GM21367 (cell line): ENCODE measurements around the gene KCNH3.

Experiments used
- ATAC-seq: cut with Tn5 transposase; IDR thresholded peaks from one replicate; pipeline ENCODE4 v1.9.1; 2021; ENCODE audit not compliant: unreplicated experiment

The KCNH3 gene

DNA sequence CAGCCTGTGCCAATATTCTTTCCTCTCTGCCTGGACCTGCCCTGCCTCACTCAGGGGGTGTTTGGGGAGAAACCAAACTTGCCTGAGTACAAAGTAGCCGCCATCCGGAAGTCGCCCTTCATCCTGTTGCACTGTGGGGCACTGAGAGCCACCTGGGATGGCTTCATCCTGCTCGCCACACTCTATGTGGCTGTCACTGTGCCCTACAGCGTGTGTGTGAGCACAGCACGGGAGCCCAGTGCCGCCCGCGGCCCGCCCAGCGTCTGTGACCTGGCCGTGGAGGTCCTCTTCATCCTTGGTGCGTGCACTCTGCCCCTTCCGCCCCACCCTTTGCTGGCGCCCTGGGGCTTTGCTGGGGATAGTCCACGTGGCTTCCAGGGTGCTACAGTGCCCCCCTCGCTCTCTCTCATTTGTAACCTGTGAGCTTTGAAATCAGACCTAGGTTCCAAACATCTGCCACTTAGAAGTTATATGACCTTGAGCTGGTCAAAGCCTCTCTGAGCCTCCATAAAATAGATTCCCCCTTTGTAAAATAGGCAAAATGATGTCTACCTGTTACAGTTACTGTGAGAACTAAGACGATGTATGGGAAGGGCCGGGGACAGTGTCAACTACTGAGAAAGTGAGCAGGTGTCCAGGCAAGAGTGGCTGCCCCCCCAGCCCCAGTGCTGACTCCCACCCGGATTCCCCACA lies 4.5 kb downstream of the KCNH3 start:
- no peak for ATAC-seq

DNA sequence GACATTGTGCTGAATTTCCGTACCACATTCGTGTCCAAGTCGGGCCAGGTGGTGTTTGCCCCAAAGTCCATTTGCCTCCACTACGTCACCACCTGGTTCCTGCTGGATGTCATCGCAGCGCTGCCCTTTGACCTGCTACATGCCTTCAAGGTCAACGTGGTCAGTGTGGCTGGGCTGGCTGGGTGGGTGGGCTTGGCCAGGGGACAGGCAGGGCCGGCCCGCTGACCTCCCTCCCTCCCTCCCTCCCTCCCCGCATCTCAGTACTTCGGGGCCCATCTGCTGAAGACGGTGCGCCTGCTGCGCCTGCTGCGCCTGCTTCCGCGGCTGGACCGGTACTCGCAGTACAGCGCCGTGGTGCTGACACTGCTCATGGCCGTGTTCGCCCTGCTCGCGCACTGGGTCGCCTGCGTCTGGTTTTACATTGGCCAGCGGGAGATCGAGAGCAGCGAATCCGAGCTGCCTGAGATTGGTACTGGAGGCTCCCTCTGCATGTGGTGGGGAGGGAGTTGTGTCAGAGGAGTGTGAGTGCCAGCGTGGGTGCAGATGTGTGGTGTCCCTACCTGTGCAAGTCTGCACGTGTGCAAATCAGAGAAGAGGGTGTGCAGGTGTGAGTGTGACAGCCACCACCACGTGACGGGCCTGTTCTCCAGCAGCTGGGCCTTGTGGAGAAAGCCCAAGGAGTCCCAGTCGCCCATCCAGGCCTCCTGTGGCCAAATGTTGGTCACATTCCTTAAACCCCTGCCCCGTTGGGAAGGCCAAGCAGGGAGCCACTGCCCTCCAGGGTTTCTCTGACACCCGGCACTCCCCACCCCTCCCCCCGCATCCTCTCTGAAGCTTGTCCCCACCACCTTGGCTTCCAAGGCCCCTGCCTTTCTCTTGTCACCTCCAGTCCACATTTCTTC lies 5.3 kb downstream of the KCNH3 start:
- no peak for ATAC-seq

DNA sequence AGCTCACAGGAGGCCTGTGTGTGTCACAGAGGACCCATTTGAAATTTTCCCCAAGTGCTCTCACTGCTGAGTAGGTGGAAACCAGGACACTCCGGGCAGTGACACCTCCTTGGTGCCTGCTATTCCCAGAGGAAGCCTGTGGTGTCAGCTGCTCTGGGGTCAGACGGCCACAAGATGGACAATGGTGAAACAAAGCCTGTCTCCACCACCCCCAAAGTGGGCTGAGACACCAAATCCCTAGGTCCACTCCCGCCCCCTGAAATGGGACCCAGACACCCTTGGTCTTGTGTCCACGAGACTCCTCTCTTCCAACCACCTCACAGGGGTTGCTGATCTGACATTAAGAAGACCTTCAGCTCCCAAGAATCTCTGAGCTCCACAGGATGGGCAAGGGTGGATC lies 7.0 kb downstream of the KCNH3 start:
- ATAC-seq, result no peak

DNA sequence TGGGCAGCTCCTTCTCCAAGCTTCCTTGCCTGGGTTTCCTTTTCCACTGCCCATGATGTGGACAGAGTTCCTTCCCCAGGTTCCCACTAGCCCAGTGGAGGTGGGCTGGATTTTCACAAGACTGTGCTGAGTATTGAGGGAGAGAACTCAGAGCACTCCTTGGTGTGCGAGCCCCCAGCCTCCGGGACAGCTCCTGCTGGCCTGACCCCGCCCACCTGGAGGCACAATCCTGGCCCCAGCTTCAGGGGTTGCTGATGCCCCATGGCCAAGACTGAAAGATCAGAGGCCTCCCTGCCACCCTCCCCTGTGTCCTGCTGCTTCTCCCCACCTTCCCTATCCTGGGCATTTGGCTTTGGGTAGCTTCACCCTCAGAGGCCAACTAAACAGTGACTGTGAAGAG lies 7.7 kb downstream of the KCNH3 start:
- no peak for ATAC-seq

DNA sequence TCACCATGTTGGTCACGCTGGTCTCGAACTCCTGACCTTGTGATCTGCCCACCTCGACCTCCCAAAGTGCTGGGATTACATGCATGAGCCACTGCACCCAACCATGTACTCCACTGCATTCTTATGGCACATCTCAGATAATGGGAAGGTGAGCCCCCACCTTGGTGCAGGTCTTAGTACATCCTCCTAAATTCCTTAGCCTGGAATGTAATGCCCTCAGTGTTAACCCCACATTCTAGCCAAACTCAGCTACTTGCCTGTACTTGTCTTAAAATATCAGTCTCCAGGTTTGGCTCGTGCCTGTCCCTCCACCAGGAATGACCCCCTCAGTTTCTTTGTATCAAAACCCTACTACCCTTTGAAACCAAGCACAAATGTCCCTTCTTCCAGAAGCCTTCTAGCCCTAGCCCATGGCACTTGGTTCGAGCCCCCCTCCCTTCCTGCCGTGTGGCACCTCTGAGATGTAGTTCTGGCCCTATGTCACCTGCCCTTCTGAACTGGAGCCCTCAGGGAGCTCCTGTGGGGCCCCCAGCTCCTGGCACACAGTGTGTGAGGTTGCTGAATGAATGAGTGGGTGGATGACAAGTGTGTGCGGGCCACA lies 8.4 kb downstream of the KCNH3 start:
- ATAC-seq, result no peak

DNA sequence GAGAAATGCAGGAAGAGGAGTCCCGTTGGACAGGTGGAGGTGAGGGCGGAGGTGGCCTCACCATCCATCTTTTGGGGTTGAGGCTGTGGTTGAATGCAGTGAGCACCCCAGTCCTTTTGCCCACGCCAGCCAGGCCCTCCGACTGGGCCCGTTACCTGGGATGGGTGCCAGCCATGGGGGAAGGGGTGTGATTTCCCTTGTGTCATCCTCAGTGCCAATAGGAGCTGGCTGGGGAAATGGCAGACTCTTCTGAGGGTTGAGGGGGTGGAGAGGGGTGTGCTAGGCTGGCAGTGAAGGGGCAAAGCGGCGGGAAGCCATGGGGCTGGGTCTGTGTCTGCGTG lies 9.6 kb downstream of the KCNH3 start:
- no peak for ATAC-seq

DNA sequence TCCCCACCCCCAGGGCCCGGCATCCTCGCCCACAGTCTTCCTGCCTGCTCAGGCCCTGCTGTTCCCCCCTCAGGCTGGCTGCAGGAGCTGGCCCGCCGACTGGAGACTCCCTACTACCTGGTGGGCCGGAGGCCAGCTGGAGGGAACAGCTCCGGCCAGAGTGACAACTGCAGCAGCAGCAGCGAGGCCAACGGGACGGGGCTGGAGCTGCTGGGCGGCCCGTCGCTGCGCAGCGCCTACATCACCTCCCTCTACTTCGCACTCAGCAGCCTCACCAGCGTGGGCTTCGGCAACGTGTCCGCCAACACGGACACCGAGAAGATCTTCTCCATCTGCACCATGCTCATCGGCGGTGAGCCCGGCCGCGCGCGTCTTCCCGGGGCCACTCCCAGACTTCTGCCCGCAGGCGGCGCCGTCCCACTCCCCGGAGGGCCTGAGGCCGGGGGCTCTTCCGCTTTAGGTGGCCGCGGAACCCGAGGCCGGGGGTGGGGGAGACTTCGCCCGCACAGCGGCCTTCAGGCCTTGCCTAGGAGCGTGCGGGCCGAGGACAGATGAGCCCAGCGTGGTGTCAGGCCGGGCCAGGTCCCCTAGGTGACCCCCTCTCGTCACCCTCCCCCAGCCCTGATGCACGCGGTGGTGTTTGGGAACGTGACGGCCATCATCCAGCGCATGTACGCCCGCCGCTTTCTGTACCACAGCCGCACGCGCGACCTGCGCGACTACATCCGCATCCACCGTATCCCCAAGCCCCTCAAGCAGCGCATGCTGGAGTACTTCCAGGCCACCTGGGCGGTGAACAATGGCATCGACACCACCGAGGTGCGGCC lies 10.2 kb downstream of the KCNH3 start:
- ATAC-seq, result no peak

DNA sequence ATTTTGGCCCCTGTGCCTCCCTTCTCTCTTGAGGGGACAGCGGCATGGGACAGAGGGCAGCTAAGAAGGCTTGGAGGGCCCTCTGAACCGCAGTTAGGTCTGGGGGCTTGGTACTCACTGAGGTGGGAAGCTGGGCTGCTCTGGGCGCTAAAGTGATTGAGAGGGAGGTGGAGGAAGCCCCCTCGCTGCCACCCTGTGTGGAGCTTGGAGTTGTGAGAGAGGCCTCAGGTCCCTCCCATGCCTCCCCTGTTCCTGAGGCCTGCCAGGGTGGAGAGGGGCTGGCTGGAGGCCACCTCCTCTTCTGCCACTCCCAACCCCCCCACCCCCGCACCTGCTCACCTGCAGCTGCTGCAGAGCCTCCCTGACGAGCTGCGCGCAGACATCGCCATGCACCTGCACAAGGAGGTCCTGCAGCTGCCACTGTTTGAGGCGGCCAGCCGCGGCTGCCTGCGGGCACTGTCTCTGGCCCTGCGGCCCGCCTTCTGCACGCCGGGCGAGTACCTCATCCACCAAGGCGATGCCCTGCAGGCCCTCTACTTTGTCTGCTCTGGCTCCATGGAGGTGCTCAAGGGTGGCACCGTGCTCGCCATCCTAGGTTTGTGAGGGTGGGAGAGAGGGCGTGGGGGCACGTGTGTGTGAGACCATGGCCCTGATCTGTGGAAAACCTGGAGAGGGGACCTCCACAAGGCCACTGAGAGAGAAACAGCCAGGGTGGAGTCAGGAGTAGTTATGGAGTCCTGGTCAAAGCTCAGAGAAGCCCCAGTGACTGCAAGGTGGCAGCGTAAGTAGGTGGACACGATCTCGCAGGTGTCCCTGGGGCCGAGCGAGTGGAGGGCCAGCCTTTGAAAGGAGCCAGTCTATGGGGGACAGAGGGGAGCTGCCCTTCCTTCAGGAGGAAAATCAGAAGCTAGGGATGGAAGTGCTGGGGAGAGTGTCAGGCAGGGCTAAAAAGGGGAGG lies 11.2 kb downstream of the KCNH3 start:
- ATAC-seq, result no peak

DNA sequence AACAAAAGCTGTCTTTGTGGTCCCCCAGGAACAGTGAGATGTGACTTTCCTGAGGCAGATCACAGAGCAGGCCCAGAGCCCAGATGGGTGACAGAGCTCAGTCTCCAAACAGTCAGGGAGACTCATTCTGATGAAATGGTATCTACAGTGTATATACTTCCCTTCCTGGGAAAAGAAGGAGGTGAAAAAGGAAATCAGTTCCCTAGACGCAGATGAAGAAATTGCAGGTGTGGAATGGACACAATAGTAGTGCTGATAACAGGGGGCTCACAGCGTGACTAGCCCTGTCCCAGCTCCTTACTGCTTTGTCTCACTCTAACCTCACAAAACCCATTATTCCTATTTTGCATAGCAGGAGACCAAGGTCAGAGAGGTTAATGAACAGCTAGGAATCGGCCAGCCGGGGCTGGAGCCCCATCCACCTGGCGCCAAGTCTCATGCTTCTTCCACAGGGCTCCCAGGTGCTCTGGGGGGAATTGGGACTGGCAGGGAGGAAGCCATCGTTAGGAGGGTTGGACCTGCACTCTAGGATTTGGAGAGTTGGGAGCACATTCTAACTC lies 11.9 kb downstream of the KCNH3 start:
- no peak for ATAC-seq

DNA sequence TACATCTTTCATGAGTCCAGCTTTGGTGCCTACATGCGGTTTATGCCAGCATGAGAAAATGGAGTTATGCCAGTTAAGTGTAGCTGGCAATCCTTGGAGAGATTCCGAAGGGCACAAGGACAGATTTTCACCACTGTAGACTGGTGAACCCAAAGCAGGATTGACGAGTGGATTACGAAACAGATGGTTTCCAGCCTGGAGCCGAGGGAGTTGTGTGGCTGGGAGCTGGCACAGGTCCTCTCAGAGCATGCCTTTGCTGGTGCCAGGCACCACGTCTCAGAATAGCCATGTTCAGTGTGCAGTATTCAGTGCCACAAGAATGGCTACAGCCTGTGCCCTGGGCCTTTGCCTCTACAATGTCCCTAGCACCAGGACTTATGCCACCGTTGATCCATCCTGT lies 13.2 kb downstream of the KCNH3 start:
- ATAC-seq, result no peak

DNA sequence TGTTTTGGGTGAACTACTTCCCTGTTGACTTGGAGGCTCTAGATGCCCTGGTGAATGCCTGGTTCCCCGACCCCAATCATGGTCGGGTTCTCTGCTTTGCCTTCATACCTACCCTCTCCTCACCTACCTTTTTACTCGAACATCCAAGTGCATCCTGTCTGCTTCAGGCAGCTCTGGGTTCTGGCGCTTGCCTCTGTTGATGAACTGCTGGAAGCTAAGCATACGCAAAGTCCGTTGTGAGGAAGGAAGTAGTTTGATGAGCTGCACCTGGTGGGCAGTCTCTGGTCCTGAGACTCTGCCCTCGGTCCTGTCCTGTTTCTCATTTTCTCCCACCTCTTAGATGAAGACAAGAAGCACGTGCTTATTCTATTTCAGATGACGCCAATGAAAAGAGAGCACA lies 13.6 kb downstream of the KCNH3 start:
- ATAC-seq, result no peak

DNA sequence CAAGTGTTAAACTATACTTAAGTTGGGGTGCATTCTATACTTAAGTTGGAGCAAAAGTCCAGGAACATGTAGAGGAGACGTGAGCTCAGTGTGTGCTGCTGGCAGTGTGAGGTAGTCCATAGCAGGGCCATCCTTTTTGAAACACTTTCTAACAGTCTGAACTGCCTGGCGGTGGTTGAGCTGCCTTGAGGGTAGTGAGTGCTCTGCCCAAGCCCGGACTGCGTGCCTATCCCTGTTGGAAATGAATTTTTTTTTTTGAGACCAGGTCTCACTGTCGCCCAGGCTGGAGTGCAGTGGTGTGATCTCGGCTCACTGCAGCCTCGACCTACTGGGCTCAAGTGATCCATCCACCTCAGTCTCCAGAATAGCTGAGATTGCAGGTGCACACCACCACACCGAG lies 14.1 kb downstream of the KCNH3 start:
- no peak for ATAC-seq

DNA sequence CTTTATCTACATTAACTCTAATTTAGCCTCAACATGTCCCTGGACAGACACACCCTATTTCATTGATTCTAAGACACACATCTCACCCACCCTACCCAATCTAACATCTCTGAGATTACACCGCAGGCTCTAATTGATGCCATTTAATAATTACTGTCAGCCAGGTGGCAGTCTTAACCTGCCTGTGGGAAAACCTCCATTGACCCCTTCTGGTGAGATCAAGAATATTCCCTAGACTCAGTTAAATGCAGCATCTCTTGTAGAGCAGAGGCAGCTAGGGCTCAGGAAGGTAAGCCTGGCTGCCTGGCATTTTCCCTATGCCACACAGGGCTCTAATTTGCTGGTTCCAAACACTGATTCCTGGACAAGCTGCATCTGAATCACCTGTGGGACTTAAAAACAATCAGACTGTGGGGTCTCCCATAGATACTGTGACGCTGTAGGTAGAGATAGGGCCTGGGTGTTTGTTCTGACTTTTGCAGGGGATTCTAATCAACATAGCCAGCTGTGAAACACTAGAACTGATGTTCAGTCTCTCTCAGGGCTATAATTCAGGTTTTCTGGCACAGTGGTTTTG lies 14.8 kb downstream of the KCNH3 start:
- no peak for ATAC-seq

DNA sequence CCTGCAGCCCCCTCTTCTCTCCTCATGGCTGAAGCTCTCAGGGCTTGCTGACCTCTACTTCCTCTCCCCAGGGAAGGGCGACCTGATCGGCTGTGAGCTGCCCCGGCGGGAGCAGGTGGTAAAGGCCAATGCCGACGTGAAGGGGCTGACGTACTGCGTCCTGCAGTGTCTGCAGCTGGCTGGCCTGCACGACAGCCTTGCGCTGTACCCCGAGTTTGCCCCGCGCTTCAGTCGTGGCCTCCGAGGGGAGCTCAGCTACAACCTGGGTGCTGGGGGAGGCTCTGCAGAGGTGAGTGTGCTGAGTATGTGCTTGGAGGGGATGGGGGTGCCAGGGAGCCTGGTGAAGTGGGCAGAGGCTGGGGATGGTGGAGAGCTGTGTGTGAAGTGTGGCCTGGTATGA lies 15.4 kb downstream of the KCNH3 start:
- ATAC-seq, result no peak

DNA sequence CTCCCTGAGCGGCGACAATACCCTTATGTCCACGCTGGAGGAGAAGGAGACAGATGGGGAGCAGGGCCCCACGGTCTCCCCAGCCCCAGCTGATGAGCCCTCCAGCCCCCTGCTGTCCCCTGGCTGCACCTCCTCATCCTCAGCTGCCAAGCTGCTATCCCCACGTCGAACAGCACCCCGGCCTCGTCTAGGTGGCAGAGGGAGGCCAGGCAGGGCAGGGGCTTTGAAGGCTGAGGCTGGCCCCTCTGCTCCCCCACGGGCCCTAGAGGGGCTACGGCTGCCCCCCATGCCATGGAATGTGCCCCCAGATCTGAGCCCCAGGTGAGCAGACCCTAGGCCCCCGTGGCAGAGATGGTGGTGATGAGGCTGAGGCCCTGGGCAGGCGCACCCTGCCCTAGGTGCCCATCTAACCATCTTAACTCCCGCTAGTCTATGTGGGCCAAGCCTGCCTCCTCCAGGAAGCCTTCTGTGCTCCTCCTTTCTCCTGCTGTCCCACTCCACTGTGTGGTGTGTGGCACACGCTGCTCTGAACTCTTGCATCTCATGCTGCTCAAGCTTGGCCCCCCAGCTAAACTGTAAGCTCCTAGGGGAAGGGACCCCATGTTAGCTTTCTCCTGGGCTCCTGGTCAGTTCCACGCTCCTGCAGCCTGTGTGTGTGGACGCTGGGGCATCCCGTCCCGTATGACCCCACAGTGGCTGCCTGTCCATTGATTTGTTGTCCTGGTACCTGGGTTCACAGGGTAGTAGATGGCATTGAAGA lies 17.0 kb downstream of the KCNH3 start:
- no peak for ATAC-seq

DNA sequence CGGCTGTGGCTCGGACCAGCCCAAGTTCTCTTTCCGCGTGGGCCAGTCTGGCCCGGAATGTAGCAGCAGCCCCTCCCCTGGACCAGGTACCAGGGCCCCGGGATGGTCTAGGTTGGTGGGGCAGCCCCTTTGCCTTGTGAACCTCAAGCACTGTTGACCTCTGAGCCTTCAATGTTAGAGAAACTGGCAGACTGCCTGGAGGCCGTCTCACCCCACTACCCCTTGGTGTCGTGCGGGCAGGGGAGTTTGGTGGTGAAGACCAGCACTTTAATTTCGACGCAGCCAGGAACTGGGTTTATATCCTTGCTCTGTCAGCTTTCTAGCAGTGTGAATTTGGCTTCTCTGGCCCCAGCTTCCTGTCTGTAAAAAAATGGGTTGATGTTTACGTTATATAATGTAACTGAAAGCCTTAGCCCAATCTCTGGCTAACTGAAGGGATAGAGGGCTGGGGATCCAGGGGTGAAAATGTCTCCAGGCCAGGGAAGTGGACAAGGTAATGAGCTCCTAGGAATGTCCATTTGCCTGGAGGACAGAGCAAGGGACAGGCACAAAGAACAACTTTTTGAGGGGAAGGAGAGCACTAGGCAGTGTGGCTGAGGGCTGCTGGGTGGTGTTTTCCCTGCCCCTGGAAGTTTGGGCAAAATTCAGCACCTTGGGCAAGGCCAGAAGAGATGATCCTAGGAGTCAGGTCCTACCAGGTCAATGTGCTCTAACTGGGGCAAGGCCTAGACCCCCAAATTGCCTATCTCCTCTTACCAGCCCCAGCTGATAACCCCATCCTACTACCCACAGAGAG lies 17.8 kb downstream of the KCNH3 start:
- no peak for ATAC-seq

DNA sequence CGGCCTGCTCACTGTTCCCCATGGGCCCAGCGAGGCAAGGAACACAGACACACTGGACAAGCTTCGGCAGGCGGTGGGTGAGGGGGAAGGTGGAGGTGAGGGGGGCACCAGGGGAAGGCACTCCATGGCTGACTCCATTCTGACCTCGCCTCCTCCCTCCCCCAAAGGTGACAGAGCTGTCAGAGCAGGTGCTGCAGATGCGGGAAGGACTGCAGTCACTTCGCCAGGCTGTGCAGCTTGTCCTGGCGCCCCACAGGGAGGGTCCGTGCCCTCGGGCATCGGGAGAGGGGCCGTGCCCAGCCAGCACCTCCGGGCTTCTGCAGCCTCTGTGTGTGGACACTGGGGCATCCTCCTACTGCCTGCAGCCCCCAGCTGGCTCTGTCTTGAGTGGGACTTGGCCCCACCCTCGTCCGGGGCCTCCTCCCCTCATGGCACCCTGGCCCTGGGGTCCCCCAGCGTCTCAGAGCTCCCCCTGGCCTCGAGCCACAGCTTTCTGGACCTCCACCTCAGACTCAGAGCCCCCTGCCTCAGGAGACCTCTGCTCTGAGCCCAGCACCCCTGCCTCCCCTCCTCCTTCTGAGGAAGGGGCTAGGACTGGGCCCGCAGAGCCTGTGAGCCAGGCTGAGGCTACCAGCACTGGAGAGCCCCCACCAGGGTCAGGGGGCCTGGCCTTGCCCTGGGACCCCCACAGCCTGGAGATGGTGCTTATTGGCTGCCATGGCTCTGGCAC lies 18.5 kb downstream of the KCNH3 start:
- ATAC-seq, result no peak

DNA sequence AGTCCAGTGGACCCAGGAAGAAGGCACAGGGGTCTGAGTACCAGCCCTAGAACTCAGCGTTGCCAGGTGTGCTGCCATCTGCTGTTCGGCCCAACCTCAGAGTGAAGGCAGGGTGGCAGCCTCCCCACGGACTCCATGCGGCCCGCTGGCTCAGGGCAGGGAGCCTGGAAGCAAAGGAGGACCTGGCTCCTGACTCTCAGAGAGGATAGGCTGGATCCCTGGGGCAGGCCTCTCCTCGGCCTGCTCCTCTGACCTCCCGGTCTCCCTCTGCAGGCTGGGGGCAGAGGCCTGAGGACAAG lies 19.0 kb downstream of the KCNH3 start:
- no peak for ATAC-seq
